ENCODE results near the gene TRIM33. TPM values are rescaled to one million over a fixed set of nuclear protein-coding genes. Genes with fewer than 3 reads are reported as not detected.

The TRIM33 gene
- total and polyA plus RNA-seq, 2 experiments from 2014 or later: 50.3 to 51.1 TPM

- TF ChIP-seq ZNF462 (CRISPR knock-in tag; IDR thresholded peaks at IDR 0.05): no peak
These were observed 10.6 kb upstream of the TRIM33 start (continued) for GRCh38 chr1:114521396-114522263.

GRCh38 chr1:114517348-114517747 lies 6.3 kb upstream of the TRIM33 start:
- Histone ChIP-seq H4K20me1 (replicated peaks; ENCODE audit: insufficient read depth) (no peaks in the 10 kb centered on the region), H3K79me2 (replicated peaks; ENCODE audit: insufficient read depth) (no peaks in the 10 kb centered on the region), H3K36me3 (ENCODE audit: insufficient read depth) (no peaks in the 10 kb centered on the region), H3K4me1 (ENCODE audit: insufficient read depth) (peaks cover 5% of the 10 kb centered on the region; the same call in 1 of the 2 replicates), H3K4me3 (no peak overlapping the region), H2AFZ (no peak overlapping the region), H3K27me3 (ENCODE audit: insufficient read depth) (peaks cover 6% of the 10 kb centered on the region; the same call in 1 of the 2 replicates), H3F3A (replicated peaks; ENCODE audit: low read depth) (no peaks in the 10 kb centered on the region), H3K27ac (ENCODE audit: low read depth) (no peak overlapping the region), H3K9me2 (ENCODE audit: insufficient read depth) (no peaks in the 10 kb centered on the region), H3K4me2 (no peak overlapping the region)
- peaks cover 6% of the 10 kb centered on the region for H3K4me1 Mint-ChIP-seq
- no peak overlapping the region for H3K27ac Mint-ChIP-seq
- H3K4me3 Mint-ChIP-seq: no peak overlapping the region
- H3K36me3 Mint-ChIP-seq (ENCODE audit: low read depth): no peaks in the 10 kb centered on the region
- H3K27me3 Mint-ChIP-seq (ENCODE audit: insufficient read depth, low read depth, poor library complexity): peaks cover 4% of the 10 kb centered on the region
- DNase-seq (ENCODE audit: low spot score) (no peak), ATAC-seq (no peak)
- H3K9me3 Mint-ChIP-seq: no peaks in the 10 kb centered on the region
- no peak for TF ChIP-seq NANOG (IDR thresholded peaks at IDR 0.05; ENCODE audit: borderline replicate concordance)
- TF ChIP-seq ZNF331 (CRISPR knock-in tag; IDR thresholded peaks at IDR 0.05; ENCODE audit: low read depth): no peak
- no peak for TF ChIP-seq EZH2phosphoT487 (IDR thresholded peaks at IDR 0.05; ENCODE audit: unreplicated experiment)
- no peak for TF ChIP-seq STAT1 (IDR thresholded peaks at IDR 0.05; ENCODE audit: unreplicated experiment)
- TF ChIP-seq CTCF (conservative IDR thresholded peaks at IDR 0.05; ENCODE audit: low read depth in 2 of 2): no peak
- TF ChIP-seq ZNF114 (CRISPR knock-in tag; IDR thresholded peaks at IDR 0.05): no peak
- TF ChIP-seq ETS1 (IDR thresholded peaks at IDR 0.05): no peak

Data from GM23338 (cell line).